H1 (cell line): Measurements from ENCODE around the gene NRROS. TPM values are rescaled to one million over a fixed set of nuclear protein-coding genes. Genes with fewer than 3 reads are reported as not detected.
A peak's percentile ranks its signal among the peaks of the same experiment; 100 is the strongest.

Source experiments
- CTCF ChIA-PET: fragments of 300-600 bp; sonication (Branson Sonifier 250); formaldehyde crosslinking; loops from one replicate; lab custom pipeline; 2021; ENCODE audit not compliant: partially characterized antibody; lab: Charles Lee
- POLR2A ChIA-PET: fragments of 300-600 bp; sonication (Branson Sonifier 250); formaldehyde crosslinking; loops from one replicate; lab custom pipeline; 2021; ENCODE audit warnings: inconsistent platforms; ENCODE audit not compliant: partially characterized antibody; lab: Charles Lee
- DNase-seq, 2 experiments: peaks; one replicate each; pipeline versions ENCODE4 v3.0.0 to v3.0.0-alpha.2; 2010 to 2022; ENCODE audit warnings: low spot score in 2 of 2, low read depth in 1 of 2, mixed read lengths in 1 of 2
- FAIRE-seq: peaks from 2 replicates; lab custom pipeline; 2011; peaks lifted over from hg19 to GRCh38; lab: Jason Lieb, UNC
- H2AFZ ChIP-seq: 2 replicates; pipeline ENCODE4 v1.8.1; 2012; ENCODE audit warnings: low read length, inconsistent platforms
- H2AK5ac ChIP-seq: 2 replicates; pipeline ENCODE4 v1.6.1; 2013; ENCODE audit warnings: low read depth, low read length
- H2BK120ac ChIP-seq: replicated peaks from 2 replicates; pipeline ENCODE3; 2013; ENCODE audit warnings: low read depth, low read length, inconsistent platforms
- H2BK12ac ChIP-seq: 2 replicates; pipeline ENCODE4 v1.6.1; 2013; ENCODE audit warnings: low read depth, low read length
- H2BK15ac ChIP-seq: 2 replicates; pipeline ENCODE4 v1.6.1; 2013; ENCODE audit warnings: low read length
- H2BK20ac ChIP-seq: 2 replicates; pipeline ENCODE4 v1.6.1; 2013; ENCODE audit warnings: low read length
- H2BK5ac ChIP-seq: 2 replicates; pipeline ENCODE4 v1.6.1; 2013; ENCODE audit warnings: low read depth, low read length
- H3K14ac ChIP-seq: 2 replicates; pipeline ENCODE4 v1.6.1; 2013; ENCODE audit warnings: inconsistent platforms; ENCODE audit not compliant: insufficient read length
- H3K18ac ChIP-seq: 2 replicates; pipeline ENCODE4 v1.6.1; 2013; ENCODE audit warnings: low read length; ENCODE audit errors: extremely low read depth
- H3K23ac ChIP-seq: 2 replicates; pipeline ENCODE4 v1.6.1; 2013; ENCODE audit warnings: inconsistent platforms; ENCODE audit not compliant: insufficient read length
- H3K23me2 ChIP-seq: 2 replicates; pipeline ENCODE4 v1.6.1; 2013; ENCODE audit warnings: low read depth, low read length
- H3K27ac ChIP-seq: 2 replicates; pipeline ENCODE4 v1.6.1; 2011; ENCODE audit warnings: low read depth, low read length, inconsistent platforms
- H3K27me3 ChIP-seq, 4 experiments: replicated peaks in 1 of 4; 1 replicate in 1 of 4; 2 replicates in 3 of 4; pipeline versions ENCODE4 v1.6.1 to v1.8.1; 2011 to 2013; ENCODE audit warnings: low read length in 3 of 4, mild to moderate bottlenecking in 3 of 4, inconsistent platforms in 2 of 4, mixed read lengths in 2 of 4, moderate library complexity in 1 of 4; ENCODE audit not compliant: control insufficient read depth in 3 of 4, insufficient read depth in 3 of 4; ENCODE audit errors: extremely low read depth in 1 of 4
- H3K36me3 ChIP-seq, 4 experiments: 2 replicates each; pipeline versions ENCODE4 v1.6.1 to v1.8.1; 2011 to 2013; ENCODE audit warnings: mild to moderate bottlenecking in 4 of 4, low read length in 3 of 4, moderate library complexity in 2 of 4, control low read depth in 1 of 4, inconsistent platforms in 1 of 4; ENCODE audit not compliant: insufficient read depth in 4 of 4, control insufficient read depth in 2 of 4
- H3K4ac ChIP-seq: replicated peaks from 2 replicates; pipeline ENCODE3; 2013; ENCODE audit warnings: low read length, low read depth, mixed read lengths, inconsistent platforms; ENCODE audit not compliant: insufficient read length
- H3K4me1 ChIP-seq, 4 experiments: replicated peaks in 1 of 4; 1 replicate in 1 of 4; 2 replicates in 3 of 4; pipeline versions ENCODE4 v1.6.1 to v1.8.1; 2011 to 2013; ENCODE audit warnings: low read length in 3 of 4, inconsistent platforms in 2 of 4, mixed read lengths in 1 of 4; ENCODE audit not compliant: insufficient read depth in 4 of 4, control insufficient read depth in 3 of 4
- H3K4me2 ChIP-seq, 2 experiments: 2 replicates each; pipeline versions ENCODE4 v1.6.1 to v1.8.1; 2011 to 2013; ENCODE audit warnings: low read depth in 2 of 2, low read length in 2 of 2, control low read depth in 1 of 2, inconsistent platforms in 1 of 2, mild to moderate bottlenecking in 1 of 2; ENCODE audit not compliant: insufficient read depth in 1 of 2
- H3K4me3 ChIP-seq, 4 experiments: fragments of 200-600, 300-600 bp in 1 of 4; sonication (generic), shearing (Covaris generic), sonication (Bioruptor Twin) in 1 of 4; 2 replicates each; pipeline versions ENCODE4 v1.5.1 to v1.8.1; 2011 to 2016; ENCODE audit warnings: low read length in 4 of 4, low read depth in 3 of 4, control low read depth in 2 of 4, inconsistent platforms in 2 of 4, mild to moderate bottlenecking in 2 of 4, mixed read lengths in 1 of 4, moderate library complexity in 1 of 4; ENCODE audit not compliant: insufficient read depth in 2 of 4; ENCODE audit errors: extremely low read depth in 1 of 4
- H3K56ac ChIP-seq: replicated peaks from 2 replicates; pipeline ENCODE3; 2013; ENCODE audit warnings: low read depth, mild to moderate bottlenecking, mixed read lengths, low read length, inconsistent platforms; ENCODE audit not compliant: insufficient read length
- H3K79me1 ChIP-seq: 2 replicates; pipeline ENCODE4 v1.6.1; 2013; ENCODE audit warnings: low read depth, low read length, control low read depth
- H3K79me2 ChIP-seq, 2 experiments: 2 replicates each; pipeline versions ENCODE4 v1.6.1 to v1.8.1; 2012 to 2013; ENCODE audit warnings: low read length in 2 of 2, mild to moderate bottlenecking in 2 of 2, inconsistent platforms in 1 of 2; ENCODE audit not compliant: insufficient read depth in 2 of 2, control insufficient read depth in 1 of 2
- H3K9ac ChIP-seq, 4 experiments: replicated peaks in 1 of 4; 1 replicate in 1 of 4; 2 replicates in 3 of 4; pipeline versions ENCODE4 v1.6.1 to v1.8.1; 2011 to 2013; ENCODE audit warnings: low read depth in 3 of 4, low read length in 3 of 4, control low read depth in 2 of 4, mild to moderate bottlenecking in 2 of 4, moderate library complexity in 2 of 4, inconsistent platforms in 1 of 4; ENCODE audit errors: extremely low read depth in 1 of 4
- H3K9me3 ChIP-seq, 2 experiments: 2 replicates each; pipeline versions ENCODE4 v1.6.1 to v1.8.1; 2012 to 2013; ENCODE audit warnings: mild to moderate bottlenecking in 2 of 2, moderate library complexity in 2 of 2, control low read depth in 1 of 2, inconsistent platforms in 1 of 2, low read depth in 1 of 2, low read length in 1 of 2, mixed read lengths in 1 of 2; ENCODE audit not compliant: insufficient read depth in 2 of 2
- H4K20me1 ChIP-seq, 2 experiments: replicated peaks in 1 of 2; 2 replicates each; pipeline versions ENCODE3 to v1.8.1; 2011 to 2013; ENCODE audit warnings: inconsistent platforms in 2 of 2, low read length in 2 of 2, mild to moderate bottlenecking in 1 of 2; ENCODE audit not compliant: insufficient read depth in 2 of 2, control insufficient read depth in 1 of 2
- H4K5ac ChIP-seq: 2 replicates; pipeline ENCODE4 v1.6.1; 2013; ENCODE audit warnings: low read length, low read depth, mixed read lengths, inconsistent platforms; ENCODE audit not compliant: insufficient read length
- H4K8ac ChIP-seq: 2 replicates; pipeline ENCODE4 v1.8.0; 2013; ENCODE audit warnings: mild to moderate bottlenecking, moderate library complexity, low read length, inconsistent platforms; ENCODE audit not compliant: insufficient read depth; ENCODE audit errors: extremely low read depth
- H4K91ac ChIP-seq: replicated peaks from 2 replicates; pipeline ENCODE3; 2013; ENCODE audit warnings: low read length, mixed read lengths, inconsistent platforms; ENCODE audit not compliant: insufficient read length
- FOSL1 ChIP-seq: IDR thresholded peaks from 2 replicates; pipeline ENCODE4 v1.6.1; 2011; ENCODE audit warnings: mild to moderate bottlenecking, low read depth, low read length, moderate library complexity; ENCODE audit not compliant: insufficient read depth
- HDAC6 ChIP-seq: IDR thresholded peaks from one replicate; pipeline ENCODE4 v1.7.1; 2012; ENCODE audit warnings: low read depth, mild to moderate bottlenecking, inconsistent platforms, low read length, moderate library complexity
- KDM4A ChIP-seq: IDR thresholded peaks from one replicate; pipeline ENCODE4 v1.7.1; 2012; ENCODE audit warnings: low read depth, mild to moderate bottlenecking, moderate library complexity, low read length, inconsistent platforms; ENCODE audit not compliant: severe bottlenecking
- POLR2A ChIP-seq, 2 experiments: IDR thresholded peaks; 1 replicate in 1 of 2; 2 replicates in 1 of 2; pipeline ENCODE4 v1.6.1; 2011; ENCODE audit warnings: low read depth in 2 of 2, low read length in 2 of 2, mild to moderate bottlenecking in 2 of 2; ENCODE audit errors: control extremely low read depth in 1 of 2
- POLR2AphosphoS5 ChIP-seq: IDR thresholded peaks from 2 replicates; pipeline ENCODE4 v1.6.1; 2011; ENCODE audit warnings: low read depth, low read length
- POU5F1 ChIP-seq: IDR thresholded peaks from 2 replicates; pipeline ENCODE4 v1.6.1; 2011; ENCODE audit warnings: low read depth, mild to moderate bottlenecking, low read length, moderate library complexity
- SIN3A ChIP-seq, 2 experiments: IDR thresholded peaks in 1 of 2; conservative IDR thresholded peaks in 1 of 2; 2 replicates each; pipeline ENCODE4 v1.6.1; 2011 to 2012; ENCODE audit warnings: low read length in 2 of 2, improper control_type of control experiment in 1 of 2, low read depth in 1 of 2, mild to moderate bottlenecking in 1 of 2
- SP2 ChIP-seq: IDR thresholded peaks from 2 replicates; pipeline ENCODE4 v1.6.1; 2012; ENCODE audit warnings: mild to moderate bottlenecking, low read length, inconsistent platforms
- TAF1 ChIP-seq: IDR thresholded peaks from 2 replicates; pipeline ENCODE4 v1.6.1; 2011; ENCODE audit warnings: mild to moderate bottlenecking, low read depth, low read length
- TAF7 ChIP-seq: optimal IDR thresholded peaks from 2 replicates; pipeline ENCODE3; 2011; ENCODE audit warnings: low read depth, mild to moderate bottlenecking, inconsistent platforms, low read length, moderate library complexity, borderline replicate concordance
- USF2 ChIP-seq: IDR thresholded peaks from 2 replicates; pipeline ENCODE4 v1.6.1; 2011; ENCODE audit warnings: low read length, improper control_type of control experiment
- WGBS, 2 experiments: shearing (Covaris generic) in 1 of 2; methylation state at CpG; one replicate each; pipeline versions ENCODE4 v1.1.6 to v1.1.7; 2013 to 2015; ENCODE audit warnings: low lambda C conversion rate in 2 of 2, mixed read lengths in 2 of 2, inconsistent platforms in 1 of 2, low coverage in 1 of 2, missing lambda C conversion rate in 1 of 2; ENCODE audit not compliant: insufficient replicate concordance in 2 of 2, insufficient coverage in 1 of 2, insufficient read length in 1 of 2; ENCODE audit errors: extremely low coverage in 1 of 2, missing lambda C conversion rate in 1 of 2; 5-methylcytosine and 5-hydroxymethylcytosine counted together
- polyA plus RNA-seq, 7 experiments: library from polyadenylated mRNA; depleted of rRNA in 3 of 7; stranded (reverse) in 5 of 7; unstranded in 2 of 7; fragments of >200 nt in 5 of 7; fragments of 200-250 nt in 2 of 7; gene quantifications; 1 replicate in 5 of 7; 2 replicates in 1 of 7; 4 replicates in 1 of 7; pipeline versions ENCODE4 v1.2.1 to v1.2.3, GENCODE V29; 2011 to 2013; ENCODE audit warnings: missing spikeins in 2 of 7, mixed read lengths in 2 of 7
- total RNA-seq: library from RNA; stranded (reverse); fragmentation: NEBNext Ultra II Directional; extraction: Animal tissue kit (Norgen Biotek cat#: 25700); gene quantifications from 2 replicates; pipeline ENCODE4 v1.2.1, GENCODE V29; 2021

NRROS gene
- total and polyA plus RNA-seq, 2 of the 8 experiments (the other 6 are each of a cell fraction or from before 2014, with no cell fraction given) = 5.3 to 7.3 TPM

GRCh38 chr3:196652961-196653795, 13.7 kb downstream of the NRROS start:
- H2BK15ac ChIP-seq = 0 out of 2 replicates have a peak overlapping the region, but pooled peaks have one; percentile 88
- H2AFZ ChIP-seq = no peak overlapping the region
- H3K14ac ChIP-seq = no peak overlapping the region
- H3K9me3 ChIP-seq = no peaks in the 10 kb centered on the region
- no peak overlapping the region for H3K9ac ChIP-seq
- no peak overlapping the region for H2BK5ac ChIP-seq
- H3K23ac ChIP-seq = no peak overlapping the region
- no peak overlapping the region for H4K5ac ChIP-seq
- WGBS, 2 experiments = 83% methylated on average over 14 of the region's 15 CpGs; no CpG with 5 or more reads in 1 of the 2 experiments
- H3K4ac ChIP-seq = no peak overlapping the region
- H3K4me3 ChIP-seq = no peak overlapping the region
- no peak overlapping the region; the same call in 1 of the 2 replicates for H4K8ac ChIP-seq
- H2BK12ac ChIP-seq = 0 out of 2 replicates have a peak overlapping the region, but pooled peaks have one; percentile 52
- H3K27me3 ChIP-seq = no peaks in the 10 kb centered on the region
- POLR2A ChIA-PET = interaction anchor here (0.8 to 1.9 kb wide), 4 partner anchors 8 to 42 kb away, joined by 3 to 8 read pairs (median 3); no protein-coding TSS in a partner anchor
- CTCF ChIA-PET = interaction anchor here (0.6 to 1.9 kb wide), 7 partner anchors 8 to 196 kb away, joined by 3 to 8 read pairs (median 5); no protein-coding TSS in a partner anchor
- no peak overlapping the region for H3K56ac ChIP-seq
- no peak overlapping the region for H3K4me2 ChIP-seq
- peaks cover 0 to 2% of the 10 kb centered on the region in 2 experiments; a peak in 1 of 4 replicates for H3K79me2 ChIP-seq
- H2BK20ac ChIP-seq = no peak overlapping the region
- no peak overlapping the region for H3K27ac ChIP-seq
- DNase-seq (no peak), FAIRE-seq (no peak)
- no peaks in the 10 kb centered on the region for H3K79me1 ChIP-seq
- H2AK5ac ChIP-seq = no peak overlapping the region
- H3K23me2 ChIP-seq = no peaks in the 10 kb centered on the region
- H4K20me1 ChIP-seq = no peaks in the 10 kb centered on the region
- H4K91ac ChIP-seq = no peak overlapping the region
- H3K36me3 ChIP-seq = no peaks in the 10 kb centered on the region
- H3K18ac ChIP-seq = no peak overlapping the region
- no peak overlapping the region for H2BK120ac ChIP-seq
- H3K4me1 ChIP-seq = peaks cover 4 to 10% (median 6%) of the 10 kb centered on the region in 4 experiments
- no peak for TF ChIP-seq POLR2A (IDR thresholded peaks at IDR 0.05; ENCODE audit: control extremely low read depth in 1 of 2, low read depth in 2 of 2, low read length in 2 of 2)
- no peak for TF ChIP-seq KDM4A
- no peak for TF ChIP-seq FOSL1
- no peak for TF ChIP-seq POLR2AphosphoS5
- no peak for TF ChIP-seq POU5F1
- no peak for TF ChIP-seq USF2
- no peak for TF ChIP-seq TAF1
- no peak for TF ChIP-seq SIN3A (conservative IDR thresholded peaks at IDR 0.05 in 1 of 2, IDR thresholded peaks at IDR 0.05 in 1 of 2; ENCODE audit: low read depth in 1 of 2, low read length in 2 of 2)
- no peak for TF ChIP-seq TAF7
- no peak for TF ChIP-seq SP2
- TF ChIP-seq HDAC6 = no peak
